HepG2 (cell line): ENCODE results near the gene NHERF2. TPM values are rescaled to one million over a fixed set of nuclear protein-coding genes. Genes with fewer than 3 reads are reported as not detected.

Source experiments
- BHLHE40 ChIP-seq: IDR thresholded peaks from 2 replicates; pipeline ENCODE4 v1.6.1; 2011; ENCODE audit warnings: low read length, improper control_type of control experiment
- CHCHD3 ChIP-seq: sonication (generic); formaldehyde crosslinking; IDR thresholded peaks from 2 replicates; pipeline ENCODE4 v1.8.0; 2022; ENCODE audit warnings: mild to moderate bottlenecking, missing genetic modification reagents, moderate library complexity
- HMG20B ChIP-seq: conservative IDR thresholded peaks from 2 replicates; pipeline ENCODE4 v1.6.1; 2016; ENCODE audit warnings: missing genetic modification reagents, missing compliant biosample characterization
- MIER3 ChIP-seq: IDR thresholded peaks from 2 replicates; pipeline ENCODE4 v1.6.1; 2016; ENCODE audit warnings: missing compliant biosample characterization, borderline replicate concordance
- PCBP1 ChIP-seq: fragments of 200-400 bp; formaldehyde crosslinking; IDR thresholded peaks from 2 replicates; pipeline ENCODE4 v1.6.1; 2017; ENCODE audit warnings: mild to moderate bottlenecking, low read depth, low read length, borderline replicate concordance
- POLR2G ChIP-seq: fragments of 200-400 bp; formaldehyde crosslinking; IDR thresholded peaks from 2 replicates; pipeline ENCODE4 v1.6.1; 2018; ENCODE audit warnings: mild to moderate bottlenecking, low read depth, low read length, moderate library complexity
- RBM22 ChIP-seq: fragments of 200-400 bp; formaldehyde crosslinking; optimal IDR thresholded peaks from 2 replicates; pipeline ENCODE3; 2017; ENCODE audit warnings: mild to moderate bottlenecking, low read length, moderate library complexity
- SRY ChIP-seq: sonication (generic); formaldehyde crosslinking; IDR thresholded peaks from 2 replicates; pipeline ENCODE4 v1.8.0; 2022; ENCODE audit warnings: mild to moderate bottlenecking, missing genetic modification reagents
- TBX2 ChIP-seq: sonication (generic); formaldehyde crosslinking; IDR thresholded peaks from 2 replicates; pipeline ENCODE4 v1.5.0; 2020; ENCODE audit warnings: missing genetic modification reagents, mild to moderate bottlenecking, borderline replicate concordance
- ZMYM3 ChIP-seq: sonication (generic); formaldehyde crosslinking; IDR thresholded peaks from 2 replicates; pipeline ENCODE4 v1.5.1; 2020; ENCODE audit warnings: mild to moderate bottlenecking, missing genetic modification reagents
- ZNF124 ChIP-seq: sonication (generic); formaldehyde crosslinking; IDR thresholded peaks from 2 replicates; pipeline ENCODE4 v1.4.0; 2020; ENCODE audit warnings: missing genetic modification reagents
- ZNF549 ChIP-seq: sonication (generic); formaldehyde crosslinking; IDR thresholded peaks from 2 replicates; pipeline ENCODE4 v1.5.0; 2020; ENCODE audit warnings: missing genetic modification reagents
- ZNF747 ChIP-seq: sonication (generic); formaldehyde crosslinking; IDR thresholded peaks from 2 replicates; pipeline ENCODE4 v1.8.1; 2023; ENCODE audit warnings: missing genetic modification reagents, mild to moderate bottlenecking, borderline replicate concordance
- ZNF777 ChIP-seq: sonication (generic); formaldehyde crosslinking; IDR thresholded peaks from 2 replicates; pipeline ENCODE4 v1.4.0; 2020; ENCODE audit warnings: missing genetic modification reagents
- polyA plus RNA-seq, 8 experiments: library from polyadenylated mRNA; depleted of rRNA in 3 of 8; stranded (reverse) in 7 of 8; unstranded in 1 of 8; fragments of >200 nt; fragmentation: Illumina TruSeq in 4 of 8; extraction: Trizol in 4 of 8; gene quantifications; 2 replicates each; pipeline versions ENCODE4 v1.2.1 to v1.2.3, GENCODE V29; 2011 to 2016; ENCODE audit warnings: low read depth in 4 of 8, missing spikeins in 1 of 8, mixed read lengths in 1 of 8; ENCODE audit not compliant: insufficient read depth in 1 of 8
- total RNA-seq, 5 experiments: library from RNA; depleted of rRNA; stranded (reverse); fragments of >200 nt; fragmentation: Illumina TruSeq; extraction: Trizol; gene quantifications; 2 replicates each; pipeline ENCODE4 v1.2.3, GENCODE V29; 2016; ENCODE audit warnings: low read depth in 1 of 5
- TF ChIP-seq, protein P1 (sequence below): sonication (generic); formaldehyde crosslinking; IDR thresholded peaks from 2 replicates; pipeline ENCODE4 v1.4.0; 2020; ENCODE audit warnings: missing genetic modification reagents, borderline replicate concordance
- TF ChIP-seq, protein P2 (sequence below): sonication (generic); formaldehyde crosslinking; IDR thresholded peaks from 2 replicates; pipeline ENCODE4 v1.4.0; 2020; ENCODE audit warnings: missing genetic modification reagents, mild to moderate bottlenecking, borderline replicate concordance
- TF ChIP-seq, protein P3 (sequence below): sonication (generic); formaldehyde crosslinking; IDR thresholded peaks from 2 replicates; pipeline ENCODE4 v1.5.1; 2020; ENCODE audit warnings: mild to moderate bottlenecking, missing genetic modification reagents, moderate library complexity

The NHERF2 gene
- total and polyA plus RNA-seq, 2 of the 13 experiments (the other 11 are each of a cell fraction or from before 2014, with no cell fraction given): 23.7 to 39.3 TPM

DNA sequence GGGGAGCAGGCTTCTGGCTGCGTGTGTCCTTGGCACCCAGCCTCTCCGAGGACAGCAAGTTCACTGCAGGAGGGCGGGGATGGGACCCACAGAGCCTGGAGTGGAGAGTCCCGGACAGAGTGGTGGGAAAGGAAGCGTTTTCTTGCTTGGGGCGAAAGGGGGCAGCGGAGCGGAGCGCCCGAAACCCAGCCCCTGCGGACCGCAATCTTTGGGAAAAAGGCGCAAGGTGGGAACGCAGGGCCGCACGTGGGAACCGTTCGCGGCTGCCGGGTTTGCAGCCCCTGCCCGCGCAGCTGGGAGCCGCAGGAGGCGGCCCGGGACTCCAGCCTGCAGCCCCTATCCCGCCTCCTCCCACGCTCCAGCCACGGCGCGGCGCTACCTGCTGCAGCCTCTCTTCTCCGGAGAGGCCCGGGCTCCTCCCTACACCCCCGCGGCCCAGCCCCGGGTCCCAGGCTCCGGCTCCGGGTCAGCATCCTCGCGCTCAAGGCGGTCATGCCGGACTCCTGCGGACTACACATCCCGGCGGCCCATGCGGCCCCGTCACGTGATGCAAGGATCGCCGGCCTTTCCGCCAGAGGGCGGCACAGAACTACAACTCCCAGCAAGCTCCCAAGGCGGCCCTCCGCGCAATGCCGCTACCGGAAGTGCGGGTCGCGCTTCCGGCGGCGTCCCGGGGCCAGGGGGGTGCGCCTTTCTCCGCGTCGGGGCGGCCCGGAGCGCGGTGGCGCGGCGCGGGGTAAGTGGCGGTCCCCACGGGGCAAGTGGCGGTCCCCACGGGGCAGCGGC lies 20.8 kb downstream of the NHERF2 start, which contains the start of the genes NTHL1 and TSC2 (continued):
- TF ChIP-seq RBM22 (no peak), BHLHE40 (peak; percentile 82), POLR2G (peak; percentile 57; the same call in 1 of the 2 replicates), MIER3 (CRISPR knock-in tag) (peak; percentile 88; the same call in 1 of the 2 replicates), ZNF124 (0 out of 2 replicates have a peak, but pooled peaks have one; percentile 70), ZNF777 (CRISPR knock-in tag) (peak; percentile 82), SRY (CRISPR knock-in tag) (no peak), ZNF747 (CRISPR knock-in tag) (0 out of 2 replicates have a peak, but pooled peaks have one; percentile 34), PCBP1 (peak; percentile 21; the same call in 1 of the 2 replicates), CHCHD3 (CRISPR knock-in tag) (no peak), TBX2 (CRISPR knock-in tag) (peak; percentile 51; the same call in 1 of the 2 replicates), ZMYM3 (no peak; the same call in 1 of the 2 replicates), HMG20B (CRISPR knock-in tag) (no peak), ZNF549 (CRISPR knock-in tag) (no peak)
- TF ChIP-seq, protein P1, sequence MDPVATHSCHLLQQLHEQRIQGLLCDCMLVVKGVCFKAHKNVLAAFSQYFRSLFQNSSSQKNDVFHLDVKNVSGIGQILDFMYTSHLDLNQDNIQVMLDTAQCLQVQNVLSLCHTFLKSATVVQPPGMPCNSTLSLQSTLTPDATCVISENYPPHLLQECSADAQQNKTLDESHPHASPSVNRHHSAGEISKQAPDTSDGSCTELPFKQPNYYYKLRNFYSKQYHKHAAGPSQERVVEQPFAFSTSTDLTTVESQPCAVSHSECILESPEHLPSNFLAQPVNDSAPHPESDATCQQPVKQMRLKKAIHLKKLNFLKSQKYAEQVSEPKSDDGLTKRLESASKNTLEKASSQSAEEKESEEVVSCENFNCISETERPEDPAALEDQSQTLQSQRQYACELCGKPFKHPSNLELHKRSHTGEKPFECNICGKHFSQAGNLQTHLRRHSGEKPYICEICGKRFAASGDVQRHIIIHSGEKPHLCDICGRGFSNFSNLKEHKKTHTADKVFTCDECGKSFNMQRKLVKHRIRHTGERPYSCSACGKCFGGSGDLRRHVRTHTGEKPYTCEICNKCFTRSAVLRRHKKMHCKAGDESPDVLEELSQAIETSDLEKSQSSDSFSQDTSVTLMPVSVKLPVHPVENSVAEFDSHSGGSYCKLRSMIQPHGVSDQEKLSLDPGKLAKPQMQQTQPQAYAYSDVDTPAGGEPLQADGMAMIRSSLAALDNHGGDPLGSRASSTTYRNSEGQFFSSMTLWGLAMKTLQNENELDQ: no peak
- TF ChIP-seq, protein P2, sequence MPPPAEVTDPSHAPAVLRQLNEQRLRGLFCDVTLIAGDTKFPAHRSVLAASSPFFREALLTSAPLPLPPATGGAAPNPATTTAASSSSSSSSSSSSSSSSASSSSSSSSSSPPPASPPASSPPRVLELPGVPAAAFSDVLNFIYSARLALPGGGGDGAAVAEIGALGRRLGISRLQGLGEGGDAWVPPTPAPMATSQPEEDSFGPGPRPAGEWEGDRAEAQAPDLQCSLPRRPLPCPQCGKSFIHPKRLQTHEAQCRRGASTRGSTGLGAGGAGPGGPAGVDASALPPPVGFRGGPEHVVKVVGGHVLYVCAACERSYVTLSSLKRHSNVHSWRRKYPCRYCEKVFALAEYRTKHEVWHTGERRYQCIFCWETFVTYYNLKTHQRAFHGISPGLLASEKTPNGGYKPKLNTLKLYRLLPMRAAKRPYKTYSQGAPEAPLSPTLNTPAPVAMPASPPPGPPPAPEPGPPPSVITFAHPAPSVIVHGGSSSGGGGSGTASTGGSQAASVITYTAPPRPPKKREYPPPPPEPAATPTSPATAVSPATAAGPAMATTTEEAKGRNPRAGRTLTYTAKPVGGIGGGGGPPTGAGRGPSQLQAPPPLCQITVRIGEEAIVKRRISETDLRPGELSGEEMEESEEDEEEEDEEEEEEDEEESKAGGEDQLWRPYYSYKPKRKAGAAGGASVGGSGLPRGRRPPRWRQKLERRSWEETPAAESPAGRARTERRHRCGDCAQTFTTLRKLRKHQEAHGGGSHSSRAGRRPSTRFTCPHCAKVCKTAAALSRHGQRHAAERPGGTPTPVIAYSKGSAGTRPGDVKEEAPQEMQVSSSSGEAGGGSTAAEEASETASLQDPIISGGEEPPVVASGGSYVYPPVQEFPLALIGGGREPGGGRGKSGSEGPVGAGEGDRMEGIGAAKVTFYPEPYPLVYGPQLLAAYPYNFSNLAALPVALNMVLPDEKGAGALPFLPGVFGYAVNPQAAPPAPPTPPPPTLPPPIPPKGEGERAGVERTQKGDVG (CRISPR knock-in tag): peak; percentile 18; the same call in 1 of the 2 replicates
- TF ChIP-seq, protein P3, sequence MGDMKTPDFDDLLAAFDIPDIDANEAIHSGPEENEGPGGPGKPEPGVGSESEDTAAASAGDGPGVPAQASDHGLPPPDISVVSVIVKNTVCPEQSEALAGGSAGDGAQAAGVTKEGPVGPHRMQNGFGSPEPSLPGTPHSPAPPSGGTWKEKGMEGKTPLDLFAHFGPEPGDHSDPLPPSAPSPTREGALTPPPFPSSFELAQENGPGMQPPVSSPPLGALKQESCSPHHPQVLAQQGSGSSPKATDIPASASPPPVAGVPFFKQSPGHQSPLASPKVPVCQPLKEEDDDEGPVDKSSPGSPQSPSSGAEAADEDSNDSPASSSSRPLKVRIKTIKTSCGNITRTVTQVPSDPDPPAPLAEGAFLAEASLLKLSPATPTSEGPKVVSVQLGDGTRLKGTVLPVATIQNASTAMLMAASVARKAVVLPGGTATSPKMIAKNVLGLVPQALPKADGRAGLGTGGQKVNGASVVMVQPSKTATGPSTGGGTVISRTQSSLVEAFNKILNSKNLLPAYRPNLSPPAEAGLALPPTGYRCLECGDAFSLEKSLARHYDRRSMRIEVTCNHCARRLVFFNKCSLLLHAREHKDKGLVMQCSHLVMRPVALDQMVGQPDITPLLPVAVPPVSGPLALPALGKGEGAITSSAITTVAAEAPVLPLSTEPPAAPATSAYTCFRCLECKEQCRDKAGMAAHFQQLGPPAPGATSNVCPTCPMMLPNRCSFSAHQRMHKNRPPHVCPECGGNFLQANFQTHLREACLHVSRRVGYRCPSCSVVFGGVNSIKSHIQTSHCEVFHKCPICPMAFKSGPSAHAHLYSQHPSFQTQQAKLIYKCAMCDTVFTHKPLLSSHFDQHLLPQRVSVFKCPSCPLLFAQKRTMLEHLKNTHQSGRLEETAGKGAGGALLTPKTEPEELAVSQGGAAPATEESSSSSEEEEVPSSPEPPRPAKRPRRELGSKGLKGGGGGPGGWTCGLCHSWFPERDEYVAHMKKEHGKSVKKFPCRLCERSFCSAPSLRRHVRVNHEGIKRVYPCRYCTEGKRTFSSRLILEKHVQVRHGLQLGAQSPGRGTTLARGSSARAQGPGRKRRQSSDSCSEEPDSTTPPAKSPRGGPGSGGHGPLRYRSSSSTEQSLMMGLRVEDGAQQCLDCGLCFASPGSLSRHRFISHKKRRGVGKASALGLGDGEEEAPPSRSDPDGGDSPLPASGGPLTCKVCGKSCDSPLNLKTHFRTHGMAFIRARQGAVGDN (CRISPR knock-in tag): peak; percentile 88
